ENCODE results near the gene PDAP1.

DNA sequence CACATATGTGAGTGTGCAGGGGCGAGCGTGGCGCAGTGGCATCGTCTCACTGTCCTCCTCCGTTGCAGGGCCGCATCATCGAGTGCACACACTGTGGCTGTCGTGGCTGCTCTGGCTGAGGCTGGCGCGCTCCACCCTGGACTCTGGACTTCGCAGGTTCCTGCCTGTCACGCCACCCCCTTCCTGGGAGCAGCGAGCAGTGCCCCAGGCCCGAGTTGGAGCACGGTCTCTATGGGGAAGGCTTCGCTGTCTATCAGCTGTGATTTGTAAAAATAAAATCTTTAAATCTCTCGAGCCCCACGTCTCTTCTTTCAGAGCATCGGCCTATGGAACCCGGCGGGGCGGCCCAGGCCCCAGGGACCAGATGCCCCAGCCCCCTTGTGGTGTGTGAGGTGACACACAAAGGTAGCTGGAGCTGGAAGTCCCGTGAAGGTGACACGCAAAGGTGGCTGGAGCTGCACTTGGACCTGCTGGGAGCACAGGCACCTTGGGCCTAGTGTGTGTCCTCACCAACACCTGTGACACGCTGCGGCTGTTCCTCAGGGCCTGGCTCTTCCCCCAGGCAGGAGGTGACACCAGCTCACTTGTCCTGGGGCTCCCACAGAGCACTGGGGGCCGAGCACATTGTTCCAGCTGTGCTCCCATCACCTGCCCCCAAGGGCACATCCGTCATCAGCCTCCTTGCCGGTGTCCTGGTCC is 11.1 kb upstream of the PDAP1 start:
- TF ChIP-seq, protein P1, sequence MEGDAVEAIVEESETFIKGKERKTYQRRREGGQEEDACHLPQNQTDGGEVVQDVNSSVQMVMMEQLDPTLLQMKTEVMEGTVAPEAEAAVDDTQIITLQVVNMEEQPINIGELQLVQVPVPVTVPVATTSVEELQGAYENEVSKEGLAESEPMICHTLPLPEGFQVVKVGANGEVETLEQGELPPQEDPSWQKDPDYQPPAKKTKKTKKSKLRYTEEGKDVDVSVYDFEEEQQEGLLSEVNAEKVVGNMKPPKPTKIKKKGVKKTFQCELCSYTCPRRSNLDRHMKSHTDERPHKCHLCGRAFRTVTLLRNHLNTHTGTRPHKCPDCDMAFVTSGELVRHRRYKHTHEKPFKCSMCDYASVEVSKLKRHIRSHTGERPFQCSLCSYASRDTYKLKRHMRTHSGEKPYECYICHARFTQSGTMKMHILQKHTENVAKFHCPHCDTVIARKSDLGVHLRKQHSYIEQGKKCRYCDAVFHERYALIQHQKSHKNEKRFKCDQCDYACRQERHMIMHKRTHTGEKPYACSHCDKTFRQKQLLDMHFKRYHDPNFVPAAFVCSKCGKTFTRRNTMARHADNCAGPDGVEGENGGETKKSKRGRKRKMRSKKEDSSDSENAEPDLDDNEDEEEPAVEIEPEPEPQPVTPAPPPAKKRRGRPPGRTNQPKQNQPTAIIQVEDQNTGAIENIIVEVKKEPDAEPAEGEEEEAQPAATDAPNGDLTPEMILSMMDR (IDR thresholded peaks at IDR 0.05; ENCODE audit: low read depth, low read length) = no peak
- TF ChIP-seq POLR2A (IDR thresholded peaks at IDR 0.05; ENCODE audit: extremely low read depth, insufficient read length) = no peak
